NCI-H226 (cell line): ENCODE measurements around the gene ALPG.
"Not testable (repeated sequence)": the region's sequence is repeated elsewhere in the genome, so short reads cannot be mapped to it uniquely, and the experiment has no call there.

Experiments
- DNase-seq: peaks from one replicate; pipeline ENCODE4 v3.0.0-alpha.2; 2015

ALPG gene

GRCh38 chr2:232377319-232377718 lies 29.3 kb upstream of the ALPG start:
- no peak for DNase-seq

GRCh38 chr2:232377841-232378734 lies 28.6 kb upstream of the ALPG start:
- no peak for DNase-seq

GRCh38 chr2:232378735-232379151 lies 27.9 kb upstream of the ALPG start, which contains the start of gene ALPP:
Gene ALPP, plus strand, starts transcription at chr2:232378751. Its CDS starts 52 bp downstream, at chr2:232378803.
- DNase-seq = not testable (repeated sequence)

DNA sequence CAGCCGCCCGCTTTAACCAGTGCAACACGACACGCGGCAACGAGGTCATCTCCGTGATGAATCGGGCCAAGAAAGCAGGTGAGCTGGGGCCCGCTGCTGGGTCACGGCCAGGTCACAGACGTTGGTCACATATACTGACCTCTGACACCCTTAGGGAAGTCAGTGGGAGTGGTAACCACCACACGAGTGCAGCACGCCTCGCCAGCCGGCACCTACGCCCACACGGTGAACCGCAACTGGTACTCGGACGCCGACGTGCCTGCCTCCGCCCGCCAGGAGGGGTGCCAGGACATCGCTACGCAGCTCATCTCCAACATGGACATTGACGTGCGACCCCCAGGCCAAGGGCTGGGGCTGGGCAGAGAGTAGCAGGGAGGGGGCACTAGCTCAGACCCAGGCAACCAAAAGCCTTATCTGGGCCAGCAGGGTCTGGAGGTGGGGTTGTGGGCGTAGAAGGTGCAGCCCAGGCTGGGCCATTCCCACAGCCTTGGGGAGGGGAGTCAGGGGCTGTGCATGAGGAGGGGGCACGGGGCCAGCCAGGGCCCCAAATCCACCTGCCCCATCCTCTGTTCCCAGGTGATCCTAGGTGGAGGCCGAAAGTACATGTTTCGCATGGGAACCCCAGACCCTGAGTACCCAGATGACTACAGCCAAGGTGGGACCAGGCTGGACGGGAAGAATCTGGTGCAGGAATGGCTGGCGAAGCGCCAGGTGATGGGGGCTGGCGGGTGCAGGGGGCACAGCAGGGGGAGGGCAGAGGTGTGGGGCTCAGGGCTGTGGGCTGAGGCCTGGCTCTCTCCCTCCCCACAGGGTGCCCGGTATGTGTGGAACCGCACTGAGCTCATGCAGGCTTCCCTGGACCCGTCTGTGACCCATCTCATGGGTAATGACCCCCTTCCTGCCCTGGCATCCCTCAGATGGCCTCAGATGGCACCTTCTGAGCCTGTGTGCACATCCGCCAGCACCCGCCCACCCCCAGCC lies 26.7 kb upstream of the ALPG start:
- DNase-seq = not testable (repeated sequence)

GRCh38 chr2:232381204-232382031 lies 25.2 kb upstream of the ALPG start:
- DNase-seq = not testable (repeated sequence)

DNA sequence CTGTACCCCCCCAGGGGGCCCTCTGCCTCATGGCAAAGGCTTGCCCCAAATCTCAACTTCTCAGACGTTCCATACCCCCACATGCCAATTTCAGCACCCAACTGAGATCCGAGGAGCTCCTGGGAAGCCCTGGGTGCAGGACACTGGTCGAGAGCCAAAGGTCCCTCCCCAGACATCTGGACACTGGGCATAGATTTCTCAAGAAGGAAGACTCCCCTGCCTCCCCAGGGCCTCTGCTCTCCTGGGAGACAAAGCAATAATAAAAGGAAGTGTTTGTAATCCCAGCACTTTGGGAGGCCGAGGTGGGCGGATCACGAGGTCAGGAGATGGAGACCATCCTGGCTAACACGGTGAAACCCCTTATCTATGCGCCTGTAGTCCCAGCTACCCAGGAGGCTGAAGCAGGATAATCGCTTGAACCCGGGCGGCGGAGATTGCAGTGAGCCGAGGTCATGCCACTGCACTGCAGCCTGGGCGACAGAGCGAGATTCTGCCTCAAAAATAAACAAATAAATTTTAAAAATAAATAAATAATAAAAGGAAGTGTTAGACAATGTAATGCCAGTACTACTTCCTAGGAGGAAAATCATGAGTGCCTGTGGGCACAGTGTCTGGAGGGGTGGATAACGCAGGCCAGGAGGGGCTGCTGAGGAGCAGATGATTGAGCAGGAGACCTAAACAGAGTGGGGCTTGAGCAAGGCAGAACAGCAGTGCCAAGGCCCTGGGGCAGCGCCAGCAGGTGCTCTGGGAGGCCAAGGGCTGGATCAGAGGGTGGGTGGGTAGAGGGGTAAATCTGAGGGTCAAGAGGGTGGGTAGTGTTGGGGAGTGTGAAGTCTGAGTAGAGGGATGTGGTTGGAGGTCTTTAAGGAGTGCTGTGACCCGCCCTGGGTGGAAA lies 24.1 kb upstream of the ALPG start:
- peak; percentile 41 for DNase-seq

GRCh38 chr2:232384466-232384865 lies 22.2 kb upstream of the ALPG start:
- no peak for DNase-seq

DNA sequence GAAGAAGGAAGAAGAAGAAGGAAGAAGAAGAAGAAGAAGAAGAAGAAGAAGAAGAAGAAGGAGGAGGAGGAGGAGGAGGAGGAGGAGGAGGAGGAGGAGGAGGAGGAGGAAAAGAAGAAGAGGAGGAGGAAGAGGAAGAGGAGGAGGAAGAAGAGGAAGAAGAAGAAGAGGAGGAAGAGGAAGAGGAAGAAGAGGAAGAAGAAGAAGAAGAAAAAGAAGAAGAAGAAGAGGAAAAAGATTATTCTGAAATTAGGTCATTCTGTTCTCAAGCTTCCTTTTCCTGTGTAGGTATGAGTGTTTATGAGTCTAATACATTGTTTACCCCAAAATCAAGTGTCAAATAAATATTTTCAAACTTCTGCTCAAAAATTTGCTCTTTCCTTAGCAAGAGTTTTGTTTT lies 21.6 kb upstream of the ALPG start:
- not testable (repeated sequence) for DNase-seq

DNA sequence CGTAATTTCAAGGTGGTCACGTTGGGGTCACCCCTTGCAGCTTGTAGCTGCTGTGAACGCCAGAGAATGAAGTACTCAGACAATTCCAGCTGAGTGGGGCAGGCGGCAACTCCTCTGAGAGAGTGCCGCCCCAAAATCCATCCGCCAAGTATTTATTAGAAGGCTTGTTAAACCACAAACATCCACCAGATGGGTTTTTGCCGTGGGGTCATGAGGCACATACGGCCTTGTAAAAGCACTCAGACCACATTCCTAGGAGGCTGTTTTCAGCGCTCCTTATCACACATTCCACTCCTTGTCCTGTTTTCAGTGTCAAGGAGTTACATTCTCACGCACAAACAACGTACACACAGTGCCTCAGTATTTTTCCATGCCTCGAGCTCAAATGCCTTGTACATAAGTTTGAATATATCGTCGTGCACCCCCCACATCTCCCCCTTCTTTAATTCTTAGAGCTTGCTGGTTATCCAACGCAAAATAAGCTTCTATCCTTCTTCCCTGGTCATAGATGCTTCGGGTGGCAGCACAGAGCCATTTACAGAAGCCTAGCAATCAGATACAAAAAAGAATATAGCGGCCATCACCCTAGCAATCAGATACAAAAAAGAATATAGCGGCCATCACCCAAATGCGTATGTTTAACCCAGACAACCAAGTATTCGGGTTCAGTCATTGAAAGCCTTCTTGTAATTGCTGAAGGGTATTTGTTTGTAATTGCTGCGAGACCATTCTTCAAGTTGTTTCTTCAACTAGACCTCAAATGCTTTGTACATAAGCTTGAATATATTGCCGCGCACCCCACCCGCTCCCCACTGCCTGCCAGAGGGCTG lies 20.8 kb upstream of the ALPG start:
- DNase-seq = peak; percentile 99

DNA sequence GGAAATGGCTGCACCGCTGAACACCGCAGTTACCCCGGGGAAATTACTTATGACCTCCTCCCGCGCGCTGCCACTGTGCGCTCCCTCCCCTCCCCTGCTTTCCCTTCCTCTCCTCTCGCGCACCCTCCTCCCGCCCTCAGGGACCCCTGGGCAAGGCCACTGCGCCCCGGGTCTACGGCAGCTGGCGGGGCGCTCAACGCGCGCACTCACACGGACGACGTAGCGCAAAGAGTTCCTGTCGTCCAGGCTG lies 20.2 kb upstream of the ALPG start:
- no peak for DNase-seq

- no peak for DNase-seq
Measured at GRCh38 chr2:232386740-232387450, 19.7 kb upstream of the ALPG start.

DNA sequence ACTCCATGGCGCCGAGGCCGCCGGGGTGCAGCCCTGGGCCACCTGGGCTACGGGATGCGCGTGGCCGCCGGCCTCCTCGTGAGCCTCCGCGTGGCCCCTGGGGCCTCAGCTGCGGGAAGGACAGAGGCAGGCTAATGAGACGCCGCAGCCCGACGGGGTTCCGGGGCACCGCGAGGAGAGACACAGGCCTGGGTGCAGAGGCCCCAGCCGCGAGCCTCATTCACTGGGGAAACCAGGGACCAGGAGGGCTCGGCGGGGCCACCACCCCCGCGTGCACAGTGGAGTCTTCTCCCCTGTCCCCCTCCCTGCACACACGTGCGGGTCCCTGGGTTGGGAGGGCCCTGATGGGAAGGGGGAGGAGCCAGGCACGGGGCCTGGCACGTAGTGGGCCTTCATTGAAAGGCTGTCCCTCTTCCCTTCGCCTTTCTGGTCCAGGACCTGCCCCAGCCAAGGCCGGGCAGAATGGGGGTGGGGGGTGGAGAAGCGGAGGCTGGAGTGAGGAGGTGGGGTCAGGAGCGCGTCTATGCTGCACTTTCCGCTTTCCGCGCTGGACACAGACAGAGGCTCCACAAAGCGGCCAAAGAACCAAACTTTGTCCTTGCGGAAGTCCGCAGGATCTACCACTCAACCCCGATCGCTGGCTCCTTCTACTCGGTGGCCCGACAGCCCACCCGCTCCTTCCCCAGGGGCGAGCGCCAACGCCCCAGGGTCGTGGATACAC lies 19.0 kb upstream of the ALPG start:
- no peak for DNase-seq

- no peak for DNase-seq
Measured at GRCh38 chr2:232388324-232388891, 18.2 kb upstream of the ALPG start.

DNA sequence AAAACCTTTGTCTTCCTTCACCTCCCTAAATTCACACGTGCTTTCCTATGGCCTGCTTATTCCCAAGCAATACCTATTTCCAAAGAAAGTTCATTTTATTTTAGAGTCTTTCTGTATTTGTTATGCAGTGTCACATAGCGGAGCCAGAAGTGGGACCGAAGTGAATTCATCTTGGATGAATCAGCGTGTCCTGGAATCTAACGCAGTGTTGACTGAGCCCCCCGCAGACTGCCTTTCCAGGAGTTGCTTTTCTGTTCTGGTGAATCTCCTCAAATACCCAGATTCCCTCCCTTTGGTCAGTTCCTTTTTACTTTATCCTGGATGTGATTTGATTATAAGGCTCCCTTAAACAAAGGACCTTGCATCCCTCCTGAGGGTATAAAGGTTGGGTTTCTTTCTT lies 17.3 kb upstream of the ALPG start:
- no peak for DNase-seq

DNA sequence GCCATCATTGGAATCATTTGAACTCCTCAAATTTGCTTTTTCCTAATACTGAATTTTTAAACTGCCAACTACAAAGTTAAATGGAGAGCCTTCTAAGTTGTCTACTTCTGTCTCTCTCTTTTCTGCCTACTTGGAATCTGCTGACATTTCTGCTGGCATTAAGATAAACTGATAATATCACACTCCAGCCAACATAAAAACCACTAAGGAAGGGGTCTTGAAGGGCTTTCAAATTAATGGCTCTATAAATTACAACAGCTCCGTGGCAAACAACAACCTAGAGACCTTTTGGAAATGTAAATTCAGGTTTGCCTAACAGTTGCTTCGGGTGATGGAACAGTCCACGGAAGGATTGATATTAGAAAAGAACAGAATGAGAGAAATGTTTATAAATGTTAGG lies 16.0 kb upstream of the ALPG start:
- DNase-seq = no peak

GRCh38 chr2:232393556-232393955 lies 13.1 kb upstream of the ALPG start:
- no peak for DNase-seq

DNA sequence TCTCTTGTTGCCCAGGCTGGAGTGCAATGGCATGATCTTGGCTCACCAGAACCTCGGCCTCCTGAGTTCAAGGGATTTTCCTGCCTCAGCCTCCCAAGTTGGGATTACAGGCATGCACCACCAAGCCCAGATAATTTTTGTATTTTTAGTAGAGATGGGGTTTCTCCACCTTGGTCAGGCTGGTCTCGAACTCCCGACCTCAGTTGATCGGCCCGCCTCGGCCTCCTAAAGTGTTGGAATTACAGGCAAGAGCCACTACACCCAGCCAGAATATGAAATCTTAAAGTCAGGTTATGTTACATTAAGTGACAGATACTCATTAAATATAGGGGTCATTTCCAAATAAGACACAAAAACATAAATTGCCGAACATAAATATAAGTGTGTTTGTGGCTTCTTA lies 12.2 kb upstream of the ALPG start:
- DNase-seq = not testable (repeated sequence)

DNA sequence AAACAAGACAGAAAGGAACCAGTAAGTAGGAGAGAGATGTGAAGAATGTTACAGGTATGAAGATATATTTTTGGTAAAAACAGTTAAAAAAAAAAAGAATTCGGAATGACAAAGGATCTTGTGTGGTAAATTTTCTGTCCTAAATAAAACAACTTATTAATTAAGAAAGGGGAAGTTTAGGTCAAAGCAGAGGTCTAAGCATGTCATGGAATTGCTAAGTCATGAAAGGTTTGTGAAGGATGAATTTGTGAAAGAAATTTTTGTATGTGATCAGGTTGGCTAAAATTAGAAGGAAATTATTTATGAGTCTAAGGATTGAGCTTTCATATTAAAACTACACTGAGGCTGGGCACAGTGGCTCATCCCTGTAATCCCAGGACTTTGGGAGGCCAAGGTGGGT lies 11.1 kb upstream of the ALPG start:
- no peak for DNase-seq

DNA sequence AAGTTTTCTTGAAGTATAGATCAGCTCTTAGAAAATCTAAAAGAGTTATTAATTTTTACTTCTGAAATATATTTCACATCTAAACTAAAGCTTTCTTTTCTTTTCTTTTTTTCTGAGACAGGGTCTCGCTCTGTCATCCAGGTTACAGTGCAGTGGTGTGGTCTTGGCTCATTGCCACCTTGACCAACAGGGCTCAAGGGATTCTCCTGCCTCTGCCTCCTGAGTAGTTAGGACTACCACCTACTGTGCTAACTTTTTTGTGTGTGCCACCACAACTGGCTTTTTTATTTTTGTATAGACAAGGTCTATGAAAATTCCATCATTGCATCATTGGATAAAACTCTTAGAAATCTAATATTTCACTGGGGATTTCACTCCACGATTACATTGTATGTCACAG lies 10.0 kb upstream of the ALPG start:
- no peak for DNase-seq
